ENCODE measurements around the gene ZSCAN20.

DNA sequence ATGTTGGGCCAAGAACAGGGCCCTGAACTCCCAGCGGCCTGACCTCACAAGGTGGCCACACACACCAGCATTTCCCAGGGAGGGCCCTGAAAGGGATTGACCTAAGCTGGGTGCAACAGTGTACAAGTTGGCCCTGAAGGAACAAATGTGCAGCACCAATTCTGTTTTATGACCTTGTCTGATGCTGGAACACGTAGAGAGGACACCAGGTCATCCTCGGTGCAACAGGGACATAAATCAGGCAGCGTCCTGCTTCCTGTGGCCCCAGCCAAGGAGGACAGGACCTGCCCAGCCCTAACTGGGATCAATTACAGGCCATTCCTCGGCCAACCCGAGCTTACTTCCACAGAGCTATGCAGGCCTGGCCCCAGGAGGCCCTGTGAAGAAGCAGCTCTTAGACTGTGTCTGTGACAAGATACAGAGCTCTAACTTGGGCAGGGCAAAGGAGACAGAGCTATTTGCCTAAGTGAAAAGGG lies 28.7 kb upstream of the ZSCAN20 start:
- TF ChIP-seq, protein P1, sequence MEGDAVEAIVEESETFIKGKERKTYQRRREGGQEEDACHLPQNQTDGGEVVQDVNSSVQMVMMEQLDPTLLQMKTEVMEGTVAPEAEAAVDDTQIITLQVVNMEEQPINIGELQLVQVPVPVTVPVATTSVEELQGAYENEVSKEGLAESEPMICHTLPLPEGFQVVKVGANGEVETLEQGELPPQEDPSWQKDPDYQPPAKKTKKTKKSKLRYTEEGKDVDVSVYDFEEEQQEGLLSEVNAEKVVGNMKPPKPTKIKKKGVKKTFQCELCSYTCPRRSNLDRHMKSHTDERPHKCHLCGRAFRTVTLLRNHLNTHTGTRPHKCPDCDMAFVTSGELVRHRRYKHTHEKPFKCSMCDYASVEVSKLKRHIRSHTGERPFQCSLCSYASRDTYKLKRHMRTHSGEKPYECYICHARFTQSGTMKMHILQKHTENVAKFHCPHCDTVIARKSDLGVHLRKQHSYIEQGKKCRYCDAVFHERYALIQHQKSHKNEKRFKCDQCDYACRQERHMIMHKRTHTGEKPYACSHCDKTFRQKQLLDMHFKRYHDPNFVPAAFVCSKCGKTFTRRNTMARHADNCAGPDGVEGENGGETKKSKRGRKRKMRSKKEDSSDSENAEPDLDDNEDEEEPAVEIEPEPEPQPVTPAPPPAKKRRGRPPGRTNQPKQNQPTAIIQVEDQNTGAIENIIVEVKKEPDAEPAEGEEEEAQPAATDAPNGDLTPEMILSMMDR (IDR thresholded peaks at IDR 0.05): no peak
- TF ChIP-seq EP300 (IDR thresholded peaks at IDR 0.05): no peak
